Measurements from ENCODE around the gene ZNHIT6. TPM values are rescaled to one million over a fixed set of nuclear protein-coding genes. Genes with fewer than 3 reads are reported as not detected.

ZNHIT6 gene
- polyA plus RNA-seq, 1 of the 3 experiments (the other 2 are of a cell fraction): 7.7 TPM

DNA sequence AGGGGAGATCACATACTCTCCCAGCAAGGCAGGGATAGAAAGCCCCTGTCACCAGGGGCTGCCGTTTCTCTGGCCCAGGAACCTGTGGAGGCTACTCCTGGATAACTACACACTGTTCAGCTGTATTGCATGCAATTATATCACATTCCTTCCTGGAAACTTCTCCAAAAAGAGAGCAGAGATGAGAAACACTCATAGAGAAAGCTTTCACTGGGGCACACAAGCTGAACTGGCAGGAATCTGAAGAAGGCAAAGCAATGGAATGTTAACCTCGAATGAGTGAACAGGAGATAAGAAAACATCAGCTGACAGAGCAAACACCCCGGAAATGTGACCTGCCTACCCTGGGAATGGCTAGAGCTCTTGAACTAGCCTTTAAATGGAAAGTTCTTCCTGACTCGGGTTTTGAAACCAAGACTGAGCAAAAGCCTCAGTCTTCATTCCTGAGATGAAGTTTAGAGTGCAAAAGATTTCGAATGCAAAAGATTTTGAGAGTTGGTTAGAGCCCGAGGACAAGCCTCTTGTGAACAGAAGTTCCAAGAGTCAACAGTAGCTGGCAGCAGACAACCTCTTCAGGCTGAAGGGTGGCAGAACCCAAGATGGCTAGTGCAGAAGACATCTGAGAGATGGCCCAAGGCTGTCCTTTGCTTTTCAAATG, 95.4 kb downstream of the ZNHIT6 start (continued):
- TF ChIP-seq SIN3A (IDR thresholded peaks at IDR 0.05; ENCODE audit: borderline replicate concordance, low read depth, low read length) (no peak), RCOR1 (IDR thresholded peaks at IDR 0.05; ENCODE audit: low read length) (no peak), EZH2phosphoT487 (IDR thresholded peaks at IDR 0.05; ENCODE audit: borderline replicate concordance, low read depth) (no peak), SMC3 (IDR thresholded peaks at IDR 0.05; ENCODE audit: low read depth, low read length) (peak; percentile 33; the same call in 1 of the 2 replicates), RAD21 (IDR thresholded peaks at IDR 0.05; ENCODE audit: low read length) (peak; percentile 46; the same call in 1 of the 2 replicates), RXRA (IDR thresholded peaks at IDR 0.05; ENCODE audit: borderline replicate concordance, low read depth) (peak; percentile 36; the same call in 1 of the 2 replicates), GABPA (IDR thresholded peaks at IDR 0.05; ENCODE audit: low read depth) (no peak), NFIC (IDR thresholded peaks at IDR 0.05; ENCODE audit: borderline replicate concordance) (peak; percentile 39; the same call in 1 of the 2 replicates)
- TF ChIP-seq, protein P1, sequence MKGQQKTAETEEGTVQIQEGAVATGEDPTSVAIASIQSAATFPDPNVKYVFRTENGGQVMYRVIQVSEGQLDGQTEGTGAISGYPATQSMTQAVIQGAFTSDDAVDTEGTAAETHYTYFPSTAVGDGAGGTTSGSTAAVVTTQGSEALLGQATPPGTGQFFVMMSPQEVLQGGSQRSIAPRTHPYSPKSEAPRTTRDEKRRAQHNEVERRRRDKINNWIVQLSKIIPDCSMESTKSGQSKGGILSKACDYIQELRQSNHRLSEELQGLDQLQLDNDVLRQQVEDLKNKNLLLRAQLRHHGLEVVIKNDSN (IDR thresholded peaks at IDR 0.05; ENCODE audit: borderline replicate concordance, low read depth): peak; percentile 46; the same call in 1 of the 2 replicates

DNA sequence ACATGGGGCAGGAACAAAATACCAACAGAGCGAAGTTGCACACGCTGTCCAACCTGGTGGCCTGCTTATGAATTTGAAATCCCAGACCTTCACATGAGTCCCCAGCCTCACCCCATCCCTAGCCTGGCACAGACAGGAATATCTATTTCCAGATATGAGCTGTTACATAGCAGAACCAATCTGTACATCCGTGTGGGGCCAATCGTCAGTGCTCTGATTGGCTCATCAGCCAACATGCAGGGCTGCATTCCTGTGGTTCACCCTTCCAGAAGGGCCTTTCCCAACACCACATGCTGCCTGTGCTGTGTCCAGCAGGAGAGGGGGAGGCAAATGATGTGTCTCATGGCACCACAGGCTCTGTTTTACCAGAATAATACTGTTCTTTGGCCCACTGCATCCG, 96.4 kb downstream of the ZNHIT6 start:
- Histone ChIP-seq H3K36me3 (replicated peaks in 1 of 2; ENCODE audit: control insufficient read depth in 1 of 2, insufficient read depth in 2 of 2, low read length in 1 of 2) (no peaks in the 10 kb centered on the region), H3K79me2 (ENCODE audit: insufficient read depth) (0 out of 2 replicates have a peak, but pooled peaks cover 3% of the 10 kb centered on the region), H2AFZ (ENCODE audit: low read depth) (no peak overlapping the region), H3K4me2 (peak overlapping the region; percentile 63), H3K27ac (ENCODE audit: low read depth in 2 of 2, low read length in 1 of 2) (peak overlapping the region; percentile 93 to 96), H3K9ac (peak overlapping the region; percentile 80), H3K27me3 (ENCODE audit: insufficient read depth) (no peaks in the 10 kb centered on the region), H3K9me2 (no peaks in the 10 kb centered on the region), H3F3A (replicated peaks; ENCODE audit: insufficient read depth) (peaks cover 50% of the 10 kb centered on the region), H3K9me3 (no peaks in the 10 kb centered on the region), H3K4me1 (ENCODE audit: control insufficient read depth in 1 of 2, insufficient read depth in 2 of 2, low read depth in 1 of 2, low read length in 1 of 2) (peaks cover 0 to 57% of the 10 kb centered on the region in 2 experiments; a peak in 3 of 4 replicates), H4K20me1 (ENCODE audit: insufficient read depth) (no peaks in the 10 kb centered on the region), H3K4me3 (ENCODE audit: low read depth in 2 of 2, low read length in 1 of 2) (no peak overlapping the region)
- POLR2A ChIA-PET: no interaction called here
- WGBS (ENCODE audit: low lambda C conversion rate): 53% methylated on average over 3 of the region's 5 CpGs
- CTCF ChIA-PET: interaction anchor here (1.6 to 2.7 kb wide), 2 partner anchors 13 to 304 kb away, joined by 3 to 9 read pairs; no protein-coding TSS in a partner anchor
- DNase-seq: no peak
- TF ChIP-seq, protein P2, sequence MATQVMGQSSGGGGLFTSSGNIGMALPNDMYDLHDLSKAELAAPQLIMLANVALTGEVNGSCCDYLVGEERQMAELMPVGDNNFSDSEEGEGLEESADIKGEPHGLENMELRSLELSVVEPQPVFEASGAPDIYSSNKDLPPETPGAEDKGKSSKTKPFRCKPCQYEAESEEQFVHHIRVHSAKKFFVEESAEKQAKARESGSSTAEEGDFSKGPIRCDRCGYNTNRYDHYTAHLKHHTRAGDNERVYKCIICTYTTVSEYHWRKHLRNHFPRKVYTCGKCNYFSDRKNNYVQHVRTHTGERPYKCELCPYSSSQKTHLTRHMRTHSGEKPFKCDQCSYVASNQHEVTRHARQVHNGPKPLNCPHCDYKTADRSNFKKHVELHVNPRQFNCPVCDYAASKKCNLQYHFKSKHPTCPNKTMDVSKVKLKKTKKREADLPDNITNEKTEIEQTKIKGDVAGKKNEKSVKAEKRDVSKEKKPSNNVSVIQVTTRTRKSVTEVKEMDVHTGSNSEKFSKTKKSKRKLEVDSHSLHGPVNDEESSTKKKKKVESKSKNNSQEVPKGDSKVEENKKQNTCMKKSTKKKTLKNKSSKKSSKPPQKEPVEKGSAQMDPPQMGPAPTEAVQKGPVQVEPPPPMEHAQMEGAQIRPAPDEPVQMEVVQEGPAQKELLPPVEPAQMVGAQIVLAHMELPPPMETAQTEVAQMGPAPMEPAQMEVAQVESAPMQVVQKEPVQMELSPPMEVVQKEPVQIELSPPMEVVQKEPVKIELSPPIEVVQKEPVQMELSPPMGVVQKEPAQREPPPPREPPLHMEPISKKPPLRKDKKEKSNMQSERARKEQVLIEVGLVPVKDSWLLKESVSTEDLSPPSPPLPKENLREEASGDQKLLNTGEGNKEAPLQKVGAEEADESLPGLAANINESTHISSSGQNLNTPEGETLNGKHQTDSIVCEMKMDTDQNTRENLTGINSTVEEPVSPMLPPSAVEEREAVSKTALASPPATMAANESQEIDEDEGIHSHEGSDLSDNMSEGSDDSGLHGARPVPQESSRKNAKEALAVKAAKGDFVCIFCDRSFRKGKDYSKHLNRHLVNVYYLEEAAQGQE (IDR thresholded peaks at IDR 0.05; ENCODE audit: low read depth, low read length): no peak
- TF ChIP-seq ELF1 (IDR thresholded peaks at IDR 0.05) (no peak), FOXM1 (IDR thresholded peaks at IDR 0.05; ENCODE audit: low read depth) (no peak), GATA2 (CRISPR knock-in tag; IDR thresholded peaks at IDR 0.05) (no peak), EP300 (IDR thresholded peaks at IDR 0.05; ENCODE audit: borderline replicate concordance in 1 of 2, low read depth in 1 of 2, low read length in 1 of 2) (peak in 1 of 2 experiments; percentile 92; a peak in 1 of 4 replicates), FOXJ3 (CRISPR knock-in tag; IDR thresholded peaks at IDR 0.05) (no peak), RXRA (IDR thresholded peaks at IDR 0.05; ENCODE audit: borderline replicate concordance, low read depth) (0 out of 2 replicates have a peak, but pooled peaks have one; percentile 32), TAF1 (IDR thresholded peaks at IDR 0.05; ENCODE audit: borderline replicate concordance, low read depth, low read length) (peak; percentile 44), MEF2A (IDR thresholded peaks at IDR 0.05; ENCODE audit: borderline replicate concordance, low read depth) (peak; percentile 87; the same call in 1 of the 2 replicates), NFIC (IDR thresholded peaks at IDR 0.05; ENCODE audit: borderline replicate concordance) (peak; percentile 73), FOSL2 (IDR thresholded peaks at IDR 0.05; ENCODE audit: borderline replicate concordance, low read depth) (peak; percentile 45; the same call in 1 of the 2 replicates), SIN3A (IDR thresholded peaks at IDR 0.05; ENCODE audit: borderline replicate concordance, low read depth, low read length) (peak; percentile 73; the same call in 1 of the 2 replicates), EZH2phosphoT487 (IDR thresholded peaks at IDR 0.05; ENCODE audit: borderline replicate concordance, low read depth) (no peak), POLR2AphosphoS5 (IDR thresholded peaks at IDR 0.05; ENCODE audit: low read depth, low read length) (0 out of 2 replicates have a peak, but pooled peaks have one; percentile 48), TCF12 (IDR thresholded peaks at IDR 0.05) (peak; percentile 91), SMC3 (IDR thresholded peaks at IDR 0.05; ENCODE audit: low read depth, low read length) (no peak), TEAD4 (IDR thresholded peaks at IDR 0.05; ENCODE audit: borderline replicate concordance, insufficient read depth) (peak; percentile 80; the same call in 1 of the 2 replicates), GABPA (IDR thresholded peaks at IDR 0.05; ENCODE audit: low read depth) (no peak)
- TF ChIP-seq, protein P1 (IDR thresholded peaks at IDR 0.05; ENCODE audit: borderline replicate concordance, low read depth): no peak
- TF ChIP-seq, protein P3, sequence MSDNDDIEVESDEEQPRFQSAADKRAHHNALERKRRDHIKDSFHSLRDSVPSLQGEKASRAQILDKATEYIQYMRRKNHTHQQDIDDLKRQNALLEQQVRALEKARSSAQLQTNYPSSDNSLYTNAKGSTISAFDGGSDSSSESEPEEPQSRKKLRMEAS (IDR thresholded peaks at IDR 0.05; ENCODE audit: low read depth): peak; percentile 98
- TF ChIP-seq, protein P4, sequence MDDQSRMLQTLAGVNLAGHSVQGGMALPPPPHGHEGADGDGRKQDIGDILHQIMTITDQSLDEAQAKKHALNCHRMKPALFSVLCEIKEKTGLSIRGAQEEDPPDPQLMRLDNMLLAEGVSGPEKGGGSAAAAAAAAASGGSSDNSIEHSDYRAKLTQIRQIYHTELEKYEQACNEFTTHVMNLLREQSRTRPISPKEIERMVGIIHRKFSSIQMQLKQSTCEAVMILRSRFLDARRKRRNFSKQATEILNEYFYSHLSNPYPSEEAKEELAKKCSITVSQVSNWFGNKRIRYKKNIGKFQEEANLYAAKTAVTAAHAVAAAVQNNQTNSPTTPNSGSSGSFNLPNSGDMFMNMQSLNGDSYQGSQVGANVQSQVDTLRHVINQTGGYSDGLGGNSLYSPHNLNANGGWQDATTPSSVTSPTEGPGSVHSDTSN (IDR thresholded peaks at IDR 0.05): peak; percentile 76

All from SK-N-SH (cell line).